GM03348 (cell line): Measurements from ENCODE around the gene TAS2R46.
"Not testable (repeated sequence)": the region's sequence is repeated elsewhere in the genome, so short reads cannot be mapped to it uniquely, and the experiment has no call there.

Source experiments
- DNase-seq: peaks from one replicate; pipeline ENCODE4 v3.0.0; 2012; ENCODE audit warnings: low spot score

TAS2R46 gene, protein sequence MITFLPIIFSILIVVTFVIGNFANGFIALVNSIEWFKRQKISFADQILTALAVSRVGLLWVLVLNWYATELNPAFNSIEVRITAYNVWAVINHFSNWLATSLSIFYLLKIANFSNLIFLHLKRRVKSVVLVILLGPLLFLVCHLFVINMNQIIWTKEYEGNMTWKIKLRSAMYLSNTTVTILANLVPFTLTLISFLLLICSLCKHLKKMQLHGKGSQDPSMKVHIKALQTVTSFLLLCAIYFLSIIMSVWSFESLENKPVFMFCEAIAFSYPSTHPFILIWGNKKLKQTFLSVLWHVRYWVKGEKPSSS

DNA sequence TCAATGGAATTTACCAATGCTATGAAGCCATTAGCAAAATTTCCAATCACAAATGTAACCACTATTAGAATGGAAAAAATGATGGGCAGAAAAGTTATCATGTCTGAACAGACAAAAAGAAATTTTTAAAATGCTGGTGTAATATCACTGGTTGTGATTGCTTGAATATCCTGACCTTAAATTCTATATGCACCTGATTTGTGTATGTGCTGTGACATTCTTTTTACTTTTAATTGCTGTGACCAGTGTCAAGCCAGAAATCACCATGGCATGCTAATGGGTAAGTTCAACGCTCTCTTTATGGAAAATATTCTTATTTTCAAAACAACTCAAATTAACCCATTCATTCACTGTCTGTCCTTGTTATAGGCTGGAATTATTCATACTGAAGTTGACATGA lies at the start of gene TAS2R46:
TSS of gene TAS2R46 (minus strand) at position 101 of the 400 bp plus-strand sequence. CDS start at position 101, 0 bp downstream.
- DNase-seq = not testable (repeated sequence)

DNA sequence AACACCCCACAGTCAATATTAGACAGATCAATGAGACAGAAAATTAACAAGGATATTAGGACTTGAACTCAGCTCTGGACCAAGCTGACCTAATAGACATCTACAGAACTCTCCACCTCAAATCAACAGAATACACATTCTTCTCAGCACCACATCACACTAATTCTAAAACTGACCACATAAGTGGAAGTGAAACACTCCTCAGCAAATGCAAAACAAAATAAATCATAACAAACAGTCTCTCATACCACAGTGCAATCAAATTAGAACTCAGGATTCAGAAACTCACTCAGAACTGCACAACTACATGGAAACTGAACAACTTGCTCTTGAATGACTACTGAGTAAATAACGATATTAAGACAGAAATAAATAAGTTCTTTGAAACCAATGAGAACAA lies 49.1 kb upstream of the TAS2R46 start:
- DNase-seq = not testable (repeated sequence)

GRCh38 chr12:11108862-11109261 lies 46.8 kb upstream of the TAS2R46 start:
- DNase-seq = no peak

DNA sequence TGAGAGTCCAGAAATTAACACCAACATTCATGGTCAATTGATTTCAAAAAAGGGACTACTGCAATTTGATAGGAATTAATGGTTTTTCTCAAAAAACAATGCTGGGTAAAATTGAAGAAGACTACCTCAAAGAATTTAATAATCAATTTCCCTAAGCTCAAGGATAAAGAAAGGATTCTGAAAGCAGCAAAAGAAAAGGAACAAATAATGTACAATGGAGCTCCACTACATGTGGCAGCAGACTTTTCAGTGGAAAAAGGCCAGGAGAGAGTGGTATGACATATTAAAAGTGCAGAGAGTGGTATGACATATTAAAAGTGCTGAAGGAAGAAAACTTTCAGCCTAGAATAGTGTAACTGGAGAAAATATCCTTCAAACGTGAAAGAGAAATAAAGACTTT lies 45.6 kb upstream of the TAS2R46 start:
- DNase-seq = no peak

DNA sequence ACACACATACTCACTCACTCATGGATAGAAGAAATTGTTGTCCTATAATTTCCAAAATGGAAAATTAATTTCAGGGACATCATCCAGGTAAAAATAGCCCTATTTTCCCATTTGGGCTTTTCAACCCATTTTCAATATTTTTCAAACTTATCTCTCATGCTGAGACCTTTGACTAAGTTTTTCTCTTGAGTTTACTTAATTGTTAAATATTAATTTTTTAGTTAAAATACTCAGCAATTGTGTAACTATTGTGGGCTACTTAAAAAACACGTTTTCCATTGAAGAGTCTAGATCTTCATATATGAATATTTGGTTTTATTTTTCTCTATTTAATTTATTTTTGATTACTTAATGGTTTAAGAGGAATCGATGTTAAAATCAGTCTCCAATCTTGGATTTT lies 44.2 kb upstream of the TAS2R46 start:
- DNase-seq = no peak

DNA sequence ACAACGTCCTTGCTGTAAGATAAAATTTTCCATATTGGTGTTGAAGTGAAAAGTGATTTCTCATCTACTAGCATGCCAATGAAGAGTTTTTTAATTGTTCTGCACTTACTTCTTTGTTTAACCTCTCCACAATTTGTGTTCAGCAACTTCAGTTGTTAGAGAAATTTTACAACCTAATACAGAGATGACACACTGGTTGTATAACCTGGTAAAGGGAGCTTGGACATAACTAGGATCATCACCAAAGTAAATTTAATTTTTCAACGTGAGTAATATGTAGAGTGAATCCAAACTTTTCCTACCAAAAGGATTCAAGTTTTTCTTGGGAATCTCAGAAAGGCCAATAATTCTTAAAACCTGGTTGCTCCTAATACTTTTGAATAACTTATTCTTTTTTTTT lies 43.5 kb upstream of the TAS2R46 start:
- DNase-seq = no peak

GRCh38 chr12:11094910-11095309 lies 32.8 kb upstream of the TAS2R46 start:
- not testable (repeated sequence) for DNase-seq

DNA sequence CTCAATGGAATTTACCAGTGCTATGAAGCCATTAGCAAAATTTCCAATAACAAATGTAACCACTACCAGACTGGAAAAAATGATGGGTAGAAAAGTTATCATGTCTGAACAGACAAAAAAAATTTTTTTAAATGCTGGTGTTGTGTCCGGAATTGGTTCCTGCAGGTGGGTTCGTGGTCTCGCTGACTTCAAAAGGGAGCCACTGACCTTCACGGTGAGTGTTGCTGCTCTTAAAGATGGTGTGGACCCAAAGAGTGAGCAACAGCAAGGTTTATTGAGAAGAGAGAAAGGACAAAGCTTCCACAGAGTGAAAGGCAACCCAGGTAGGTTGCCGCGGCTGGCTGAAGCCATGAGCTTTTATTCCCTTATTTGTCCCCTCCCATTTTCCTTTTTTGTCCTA lies 30.0 kb upstream of the TAS2R46 start, which contains the start of gene TAS2R43:
TSS of gene TAS2R43 (minus strand) at position 186 of the 400 bp plus-strand sequence. CDS start at position 102, 84 bp downstream.
- no peak for DNase-seq

- DNase-seq = no peak
These were observed 27.2 kb upstream of the TAS2R46 start for GRCh38 chr12:11089246-11089645.

- no peak for DNase-seq
These were observed 23.3 kb upstream of the TAS2R46 start for GRCh38 chr12:11085419-11085818.

GRCh38 chr12:11081987-11082386 lies 19.9 kb upstream of the TAS2R46 start:
- no peak for DNase-seq

GRCh38 chr12:11078246-11078645 lies 16.2 kb upstream of the TAS2R46 start:
- no peak for DNase-seq

DNA sequence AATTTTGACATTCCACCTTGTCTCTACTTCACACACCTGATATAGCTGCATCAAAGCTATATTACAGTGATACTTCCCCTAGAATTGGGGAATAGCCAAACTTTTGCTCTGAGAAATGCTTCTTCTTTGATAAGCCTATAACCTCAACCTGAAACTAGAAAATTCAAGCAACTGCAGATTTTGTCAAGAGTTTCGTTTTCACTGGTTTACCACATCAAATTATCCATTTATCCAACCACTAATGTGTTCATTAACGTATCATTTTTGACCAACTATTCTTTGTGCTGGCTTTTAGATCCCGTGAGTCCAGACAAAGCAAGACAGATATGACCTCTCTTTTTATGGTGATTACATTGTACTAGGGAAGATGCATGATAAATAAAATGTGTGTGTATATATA lies 13.5 kb upstream of the TAS2R46 start:
- no peak for DNase-seq

DNA sequence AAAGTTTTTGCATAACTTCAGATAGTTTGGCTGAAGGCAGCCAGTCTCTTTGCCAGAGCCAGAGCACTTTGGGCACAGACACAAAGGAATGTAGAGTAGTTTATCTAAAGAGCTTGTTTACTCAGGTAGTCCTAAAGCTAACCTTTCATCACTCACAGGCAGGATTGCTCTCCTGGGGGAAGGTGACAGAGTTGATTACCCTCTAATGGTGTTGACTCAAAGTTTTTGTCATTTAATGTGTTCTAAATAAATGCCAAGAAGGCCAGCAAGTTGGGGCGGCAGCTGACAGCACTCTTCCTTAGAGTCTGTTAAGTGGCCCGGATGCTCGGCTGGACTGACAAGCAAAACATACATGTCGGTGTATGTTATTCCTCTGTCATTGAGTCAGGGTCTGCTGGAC lies 9.3 kb upstream of the TAS2R46 start:
- DNase-seq = no peak

DNA sequence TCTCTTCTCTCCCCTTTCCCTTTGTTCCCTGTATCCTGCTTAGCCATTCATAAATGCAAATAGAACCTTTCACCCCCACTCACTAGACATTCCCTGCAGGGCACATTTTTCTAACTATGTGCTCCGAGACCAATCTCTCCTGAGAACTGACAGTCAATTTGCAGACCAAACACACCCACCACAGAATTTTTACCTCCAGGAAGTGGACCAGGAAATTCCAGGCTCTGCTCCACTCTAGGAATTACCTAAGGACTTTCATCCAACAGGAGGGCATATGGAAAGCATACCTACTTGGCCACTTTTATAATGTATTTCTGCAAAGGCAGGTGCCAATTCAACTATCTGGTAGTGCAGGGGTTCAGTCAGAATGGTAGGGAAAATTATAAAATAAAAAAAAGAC lies 8.9 kb upstream of the TAS2R46 start:
- DNase-seq = no peak

DNA sequence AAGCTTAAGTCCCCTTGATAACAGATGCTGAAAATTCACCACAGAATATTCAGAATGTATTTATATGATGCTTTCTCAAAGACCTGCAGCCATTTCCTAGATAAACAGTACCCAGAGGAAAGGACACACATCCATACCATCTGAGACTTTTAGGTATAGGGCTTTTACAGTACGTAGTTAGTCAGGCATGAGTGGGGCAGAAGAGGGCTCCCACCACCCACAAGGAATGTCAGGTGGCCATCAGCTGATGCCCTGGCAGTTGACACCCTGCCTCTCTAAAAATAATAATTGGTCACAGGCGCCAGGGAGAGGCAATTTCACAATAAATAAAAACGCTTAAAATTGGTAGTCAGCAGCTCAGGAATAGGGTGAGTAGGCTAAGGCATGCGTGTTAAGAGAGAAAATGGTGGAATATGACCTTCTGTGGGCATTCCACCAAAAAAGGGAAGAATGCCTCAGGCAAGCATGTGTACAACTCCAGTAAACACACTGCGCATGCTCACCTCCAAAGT lies 7.8 kb upstream of the TAS2R46 start:
- DNase-seq = no peak

GRCh38 chr12:11067514-11067913 lies 5.4 kb upstream of the TAS2R46 start:
- no peak for DNase-seq

DNA sequence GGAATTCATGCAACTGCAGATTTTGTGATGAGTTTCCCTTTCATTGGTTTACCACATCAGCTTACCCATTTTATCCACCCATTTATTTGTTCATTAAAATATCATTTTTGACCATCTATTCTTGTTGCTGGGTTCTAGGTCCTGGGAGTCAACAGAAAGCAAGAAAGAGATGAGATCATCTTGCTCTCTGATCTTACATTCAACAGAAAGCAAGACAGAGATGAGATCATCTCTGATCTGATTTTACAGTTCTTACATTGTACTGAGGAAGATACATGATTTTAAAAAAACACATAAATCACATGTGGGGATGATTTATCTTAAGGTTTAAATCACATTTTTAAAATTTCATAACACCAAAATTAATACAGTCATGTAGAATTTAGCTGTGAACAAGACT lies 2.3 kb downstream of the TAS2R46 start:
- DNase-seq = no peak

GRCh38 chr12:11059041-11059440 lies 3.1 kb downstream of the TAS2R46 start:
- no peak for DNase-seq

DNA sequence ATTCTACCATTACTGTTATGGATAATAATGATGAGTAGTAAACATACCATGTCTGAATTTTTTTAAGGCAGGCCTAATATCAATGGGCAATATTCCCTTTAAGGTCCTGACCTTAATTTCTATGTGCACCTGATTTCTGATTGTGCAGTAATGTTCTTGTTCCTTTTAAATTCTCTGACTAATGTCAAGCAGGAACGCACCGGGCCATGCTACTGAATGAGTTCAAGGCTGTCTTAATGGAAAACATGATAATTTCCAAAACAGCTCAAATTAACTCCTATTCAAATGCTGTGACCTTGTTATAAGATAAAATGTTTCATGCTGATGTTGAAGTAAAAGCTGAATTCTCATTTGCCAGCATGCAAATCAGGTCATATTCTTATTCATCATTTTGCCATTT lies 6.8 kb downstream of the TAS2R46 start:
- no peak for DNase-seq

GRCh38 chr12:11049806-11050531 lies 12.1 kb downstream of the TAS2R46 start:
- not testable (repeated sequence) for DNase-seq

DNA sequence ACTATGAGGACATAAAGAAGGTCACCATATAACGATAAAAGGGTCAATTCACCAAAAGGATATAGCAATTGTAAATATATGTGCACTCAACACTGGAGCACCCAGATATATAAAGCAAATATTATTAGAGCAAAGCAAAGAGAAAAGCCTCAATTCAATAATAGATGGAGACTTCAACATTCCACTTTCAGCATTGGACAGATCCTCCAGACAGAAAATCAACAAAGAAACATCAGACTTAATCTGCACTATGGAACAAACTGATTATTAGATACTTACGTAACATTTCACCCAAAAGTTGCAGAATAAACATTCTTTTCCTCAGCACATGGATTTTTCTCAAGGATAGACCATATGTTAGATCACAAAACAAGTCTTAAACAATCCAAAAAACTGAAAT lies 20.7 kb downstream of the TAS2R46 start:
- DNase-seq = not testable (repeated sequence)

GRCh38 chr12:11040162-11040561 lies 21.9 kb downstream of the TAS2R46 start:
- peak; percentile 9 for DNase-seq
